Measurements from ENCODE around the gene FOLR3.
"Not testable (repeated sequence)": the region's sequence is repeated elsewhere in the genome, so short reads cannot be mapped to it uniquely, and the experiment has no call there.

Gene FOLR3

GRCh38 chr11:72179049-72179803 lies 43.7 kb downstream of the FOLR3 start:
- H3K4me1 ChIP-seq (ENCODE audit: control insufficient read depth, insufficient read depth, low read length) = no peaks in the 10 kb centered on the region
- no peak overlapping the region for H3K27ac ChIP-seq (ENCODE audit: low read depth, low read length)
- no peak overlapping the region for H3K9ac ChIP-seq (ENCODE audit: low read length)
- no peaks in the 10 kb centered on the region for H3K27me3 ChIP-seq (ENCODE audit: control insufficient read depth, insufficient read depth, low read length)
- H3K36me3 ChIP-seq (ENCODE audit: control insufficient read depth, insufficient read depth, low read length) = no peaks in the 10 kb centered on the region
- H3K4me3 ChIP-seq (ENCODE audit: low read length) = no peak overlapping the region

DNA sequence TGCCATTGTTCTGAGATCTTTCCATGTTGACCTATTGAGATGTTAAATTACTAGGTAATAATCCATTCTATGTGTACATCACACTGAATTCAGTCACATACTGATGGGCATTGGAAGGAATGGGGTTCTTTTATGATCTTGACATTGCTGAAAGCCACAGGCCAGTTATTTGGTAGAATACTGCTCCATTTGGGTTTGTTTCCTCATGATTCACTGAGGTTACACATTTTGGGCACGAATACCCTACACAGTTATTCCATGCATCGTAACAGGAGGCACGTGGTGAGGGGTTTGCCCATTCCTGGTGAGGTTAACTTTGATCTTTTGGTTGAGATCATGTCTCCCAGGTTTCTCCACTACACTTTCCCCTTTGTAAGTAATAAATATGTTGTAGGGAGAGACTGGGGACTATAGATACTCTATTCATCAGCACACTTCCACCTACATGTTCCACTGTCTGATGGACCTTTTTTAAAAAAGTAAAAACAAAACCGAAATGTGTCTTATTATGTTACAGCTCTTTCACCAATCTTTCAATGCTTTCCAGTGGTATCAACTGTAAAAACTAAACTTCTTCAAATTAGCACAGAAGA lies 44.4 kb downstream of the FOLR3 start:
- H3K27me3 ChIP-seq (ENCODE audit: control insufficient read depth, insufficient read depth, low read length) = no peaks in the 10 kb centered on the region
- H3K9ac ChIP-seq (ENCODE audit: low read length) = no peak overlapping the region
- H3K4me1 ChIP-seq (ENCODE audit: control insufficient read depth, insufficient read depth, low read length) = no peaks in the 10 kb centered on the region
- H3K4me3 ChIP-seq (ENCODE audit: low read length) = no peak overlapping the region
- H3K36me3 ChIP-seq (ENCODE audit: control insufficient read depth, insufficient read depth, low read length) = no peaks in the 10 kb centered on the region
- no peak overlapping the region for H3K27ac ChIP-seq (ENCODE audit: low read depth, low read length)

DNA sequence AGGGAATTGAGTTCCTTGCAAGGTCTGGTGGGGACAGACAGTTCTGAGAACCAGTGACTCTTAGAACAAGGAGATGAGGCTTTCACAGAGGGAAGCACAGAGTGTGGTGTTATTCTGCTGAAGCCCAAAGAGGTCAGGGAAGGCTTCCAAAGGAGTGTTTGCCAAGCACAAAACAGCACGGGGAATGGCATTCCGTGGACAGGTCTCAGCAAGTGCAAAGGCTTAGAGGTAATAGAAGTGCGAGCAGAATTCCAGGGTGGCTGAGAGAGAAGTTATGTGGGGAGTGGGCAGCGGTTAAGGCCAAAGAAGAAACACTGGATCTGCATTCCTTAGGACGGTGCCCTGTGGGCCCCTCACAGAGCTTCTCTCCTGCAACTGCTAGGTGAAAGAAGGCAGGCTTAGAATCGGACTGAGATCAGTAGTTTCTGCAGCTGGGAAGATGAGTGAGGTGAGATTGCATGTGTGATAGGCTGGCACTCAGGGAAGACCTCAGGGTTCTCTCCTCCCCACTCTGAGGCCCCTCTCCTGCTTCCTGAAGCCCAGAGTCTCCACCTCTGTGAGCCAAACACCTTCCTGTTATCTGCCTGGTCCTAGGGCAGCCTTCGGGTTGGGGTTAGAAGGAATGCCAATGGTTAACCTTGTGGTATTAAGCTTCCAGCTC lies 45.5 kb downstream of the FOLR3 start:
- H3K27ac ChIP-seq (ENCODE audit: low read depth, low read length); H3K36me3 ChIP-seq (ENCODE audit: control insufficient read depth, insufficient read depth, low read length); H3K4me1 ChIP-seq (ENCODE audit: control insufficient read depth, insufficient read depth, low read length); H3K9ac ChIP-seq (ENCODE audit: low read length); H3K27me3 ChIP-seq (ENCODE audit: control insufficient read depth, insufficient read depth, low read length); H3K4me3 ChIP-seq (ENCODE audit: low read length): not testable (repeated sequence)

DNA sequence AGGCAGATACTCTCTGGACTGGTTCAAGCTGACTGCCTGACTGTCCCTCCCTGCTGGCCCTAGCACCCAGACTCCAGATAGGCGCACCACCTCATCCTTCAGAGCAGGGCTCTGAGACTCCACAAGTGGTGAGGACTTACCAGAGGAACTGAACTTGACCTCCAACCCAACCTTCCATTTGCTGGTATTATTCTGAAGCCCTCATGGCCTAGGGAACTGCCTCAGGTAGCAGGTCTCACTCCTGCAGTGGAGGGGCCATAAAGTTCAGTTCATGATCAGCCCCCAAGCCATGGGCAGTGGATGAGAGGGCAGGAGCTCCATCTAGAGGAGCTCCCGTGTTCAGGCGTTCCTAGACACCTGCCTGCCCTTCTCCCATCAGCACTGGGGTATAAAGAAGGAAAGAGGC lies 46.0 kb downstream of the FOLR3 start:
- H3K4me1 ChIP-seq (ENCODE audit: control insufficient read depth, insufficient read depth, low read length); H3K36me3 ChIP-seq (ENCODE audit: control insufficient read depth, insufficient read depth, low read length); H3K27me3 ChIP-seq (ENCODE audit: control insufficient read depth, insufficient read depth, low read length); H3K9ac ChIP-seq (ENCODE audit: low read length); H3K4me3 ChIP-seq (ENCODE audit: low read length); H3K27ac ChIP-seq (ENCODE audit: low read depth, low read length): not testable (repeated sequence)

DNA sequence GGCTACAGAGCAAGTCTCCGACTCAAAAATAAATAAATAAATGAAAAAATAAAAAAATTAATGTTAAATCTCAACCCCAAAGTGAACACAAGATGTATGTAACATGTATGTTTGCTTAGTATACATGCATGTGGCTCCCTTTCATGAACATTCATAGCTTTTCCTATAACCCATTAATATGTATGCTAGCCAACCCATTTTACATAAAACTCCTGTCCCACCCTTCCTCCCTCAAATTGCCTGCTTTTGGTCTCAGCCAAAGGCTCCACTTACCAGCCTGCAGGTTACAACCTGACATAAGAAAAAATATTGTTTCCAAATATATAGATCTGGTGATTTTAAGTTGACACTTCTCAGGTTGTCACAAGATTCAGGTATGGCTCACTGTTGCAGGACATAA lies 52.7 kb downstream of the FOLR3 start:
- H3K27me3 ChIP-seq (ENCODE audit: control insufficient read depth, insufficient read depth, low read length) = no peaks in the 10 kb centered on the region
- no peak overlapping the region for H3K9ac ChIP-seq (ENCODE audit: low read length)
- H3K4me3 ChIP-seq (ENCODE audit: low read length) = no peak overlapping the region
- H3K4me1 ChIP-seq (ENCODE audit: control insufficient read depth, insufficient read depth, low read length) = peaks cover 2% of the 10 kb centered on the region
- H3K27ac ChIP-seq (ENCODE audit: low read depth, low read length) = no peak overlapping the region
- no peaks in the 10 kb centered on the region for H3K36me3 ChIP-seq (ENCODE audit: control insufficient read depth, insufficient read depth, low read length)
